ENCODE data around the gene HBA2. TPM values are rescaled to one million over a fixed set of nuclear protein-coding genes. Genes with fewer than 3 reads are reported as not detected.

Gene HBA2
- total RNA-seq, 6 donors from 2014 or later, result 40.1 to 1,032 (median 301) TPM

GRCh38 chr16:143047-143446 lies 29.6 kb upstream of the HBA2 start:
- TF ChIP-seq POLR2AphosphoS5 (IDR thresholded peaks at IDR 0.05) (no peak), EP300 (IDR thresholded peaks at IDR 0.05) (no peak), CTCF (IDR thresholded peaks at IDR 0.05) (no peak), POLR2A (IDR thresholded peaks at IDR 0.05) (no peak)
- H3K9me3 ChIP-seq, result no peaks in the 10 kb centered on the region
- peaks cover 0 to 9% (median 2%) of the 10 kb centered on the region in 4 donors for H3K4me1 ChIP-seq
- no peaks in the 10 kb centered on the region for H3K27me3 ChIP-seq
- no peaks in the 10 kb centered on the region for H3K36me3 ChIP-seq
- WGBS, 2 donors, result 85 to 90% methylated on average over 6 of the region's 6 CpGs
- H3K4me3 ChIP-seq, result no peak overlapping the region
- no peak overlapping the region for H3K27ac ChIP-seq
- ATAC-seq (ENCODE audit: low FRiP score in 2 of 2), result no peak
- no peak for DNase-seq

DNA sequence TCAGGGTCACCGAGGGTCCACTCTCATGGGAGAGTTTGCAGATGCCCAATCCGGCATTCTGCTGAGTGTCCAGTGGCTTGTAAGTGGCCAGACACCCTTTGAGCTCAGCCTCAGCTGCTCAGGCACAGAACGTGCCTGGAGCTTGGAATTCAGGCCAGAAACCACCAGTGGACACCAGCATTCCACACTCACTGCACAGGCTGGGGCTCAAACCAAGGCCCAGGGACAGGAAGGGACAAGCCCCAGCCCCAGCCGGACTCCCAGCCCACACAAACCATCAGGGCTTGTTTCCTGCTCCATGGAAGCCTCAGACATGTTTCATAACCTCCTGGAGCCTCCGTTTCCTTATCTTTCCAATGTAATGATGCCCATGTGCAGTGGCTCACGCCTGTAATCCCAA lies 29.2 kb upstream of the HBA2 start:
- H3K27ac ChIP-seq, result no peak overlapping the region
- ATAC-seq (ENCODE audit: low FRiP score in 2 of 2) (no peak), DNase-seq (no peak)
- H3K9me3 ChIP-seq, result no peaks in the 10 kb centered on the region
- 61 to 77% methylated on average over 5 to 6 of the region's 6 CpGs for WGBS, 2 donors
- no peak overlapping the region for H3K4me3 ChIP-seq
- H3K4me1 ChIP-seq, result peaks cover 0 to 9% (median 2%) of the 10 kb centered on the region in 4 donors
- H3K36me3 ChIP-seq, result no peaks in the 10 kb centered on the region
- no peak for TF ChIP-seq POLR2A (IDR thresholded peaks at IDR 0.05)
- TF ChIP-seq CTCF (IDR thresholded peaks at IDR 0.05), result no peak
- TF ChIP-seq EP300 (IDR thresholded peaks at IDR 0.05), result no peak
- no peak for TF ChIP-seq POLR2AphosphoS5 (IDR thresholded peaks at IDR 0.05)
- no peaks in the 10 kb centered on the region for H3K27me3 ChIP-seq

GRCh38 chr16:144797-145252 lies 27.9 kb upstream of the HBA2 start:
- ATAC-seq (ENCODE audit: low FRiP score in 2 of 2), result no peak
- no peaks in the 10 kb centered on the region for H3K27me3 ChIP-seq
- WGBS, 2 donors, result 73 to 81% methylated on average over 14 of the region's 14 CpGs
- no peak overlapping the region for H3K27ac ChIP-seq
- no peak for DNase-seq
- H3K4me1 ChIP-seq, result no peaks in the 10 kb centered on the region
- no peak for TF ChIP-seq POLR2A (IDR thresholded peaks at IDR 0.05)
- TF ChIP-seq CTCF (IDR thresholded peaks at IDR 0.05), result no peak
- no peak for TF ChIP-seq EP300 (IDR thresholded peaks at IDR 0.05)
- no peak for TF ChIP-seq POLR2AphosphoS5 (IDR thresholded peaks at IDR 0.05)
- H3K36me3 ChIP-seq, result no peaks in the 10 kb centered on the region
- no peak overlapping the region for H3K4me3 ChIP-seq
- H3K9me3 ChIP-seq, result no peaks in the 10 kb centered on the region

DNA sequence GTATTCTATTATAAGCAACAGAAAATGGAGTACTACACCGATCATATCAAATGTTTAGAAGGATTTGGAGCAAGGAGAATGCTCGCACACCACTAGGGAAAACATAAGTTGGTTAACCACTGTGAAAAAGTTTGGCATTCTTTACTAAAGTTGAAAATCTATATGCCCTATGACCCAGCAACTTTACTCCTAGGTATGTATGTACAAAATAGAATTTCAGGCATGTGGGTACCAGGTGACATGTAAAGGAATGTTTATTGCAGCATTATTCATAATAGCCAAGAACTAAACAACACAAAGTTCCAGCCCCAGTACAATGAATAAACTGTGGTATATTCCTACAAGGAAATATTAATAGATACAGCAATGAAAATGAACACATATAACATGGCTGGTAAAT lies 26.0 kb upstream of the HBA2 start:
- TF ChIP-seq EP300 (IDR thresholded peaks at IDR 0.05), result no peak
- no peak for TF ChIP-seq POLR2AphosphoS5 (IDR thresholded peaks at IDR 0.05)
- TF ChIP-seq CTCF (IDR thresholded peaks at IDR 0.05), result no peak
- TF ChIP-seq POLR2A (IDR thresholded peaks at IDR 0.05), result no peak
- Histone ChIP-seq H3K36me3 (no peaks in the 10 kb centered on the region), H3K9me3 (no peaks in the 10 kb centered on the region), H3K27ac (no peak overlapping the region), H3K4me3 (no peak overlapping the region), H3K27me3 (no peaks in the 10 kb centered on the region), H3K4me1 (no peaks in the 10 kb centered on the region)
- 81 to 86% methylated on average over 2 of the region's 2 CpGs for WGBS, 2 donors
- ATAC-seq (ENCODE audit: low FRiP score in 2 of 2), result no peak
- DNase-seq, result no peak

DNA sequence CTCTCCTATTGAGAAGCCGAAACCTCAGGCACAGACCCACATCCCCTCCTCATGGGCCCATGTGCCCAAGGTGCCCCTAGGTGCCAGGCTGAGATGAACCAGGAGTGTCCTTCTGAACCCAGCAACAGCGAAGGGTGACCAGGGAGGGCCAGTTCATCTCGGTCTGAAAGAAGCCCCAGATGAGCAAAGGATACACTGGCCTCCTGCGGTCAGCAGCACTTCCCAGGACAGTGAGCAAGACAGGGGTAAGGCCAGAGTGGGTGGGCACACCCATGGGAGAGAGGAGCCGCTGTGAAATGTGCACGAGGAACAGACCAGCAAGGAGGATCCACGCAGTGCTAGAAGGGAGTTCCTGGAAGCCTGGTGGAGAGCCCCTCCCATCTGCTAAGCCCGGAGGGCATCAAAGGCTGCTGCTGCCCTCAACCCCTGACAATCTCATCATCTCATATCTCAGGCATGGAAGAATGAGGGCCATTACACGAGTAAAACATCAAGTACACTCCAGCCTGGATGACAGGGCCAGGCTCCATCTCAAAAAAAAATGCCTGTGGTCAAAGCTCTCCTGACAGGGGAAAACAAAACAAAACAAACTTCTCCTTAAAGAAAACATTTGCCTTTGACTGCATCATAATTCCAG lies 23.5 kb upstream of the HBA2 start:
- H3K9me3 ChIP-seq, result no peaks in the 10 kb centered on the region
- ATAC-seq (ENCODE audit: low FRiP score in 2 of 2), result peak; percentile 23 to 38
- 37 to 48% methylated on average over 5 to 9 of the region's 9 CpGs for WGBS, 2 donors
- no peaks in the 10 kb centered on the region for H3K27me3 ChIP-seq
- no peak overlapping the region for H3K4me3 ChIP-seq
- H3K36me3 ChIP-seq, result no peaks in the 10 kb centered on the region
- no peak for DNase-seq
- H3K27ac ChIP-seq, result no peak overlapping the region
- no peak for TF ChIP-seq CTCF (IDR thresholded peaks at IDR 0.05)
- no peak for TF ChIP-seq EP300 (IDR thresholded peaks at IDR 0.05)
- no peak for TF ChIP-seq POLR2AphosphoS5 (IDR thresholded peaks at IDR 0.05)
- TF ChIP-seq POLR2A (IDR thresholded peaks at IDR 0.05), result no peak
- H3K4me1 ChIP-seq, result peaks cover 0 to under 1% (median under 1%) of the 10 kb centered on the region in 4 donors

All from upper lobe of left lung (tissue), 6 donors.